K562 (cell line): Measurements from ENCODE around the gene ACP1. TPM values are rescaled to one million over a fixed set of nuclear protein-coding genes. Genes with fewer than 3 reads are reported as not detected.
A peak's percentile ranks its signal among the peaks of the same experiment; 100 is the strongest.
"Not testable (repeated sequence)": the region's sequence is repeated elsewhere in the genome, so short reads cannot be mapped to it uniquely, and the experiment has no call there.

Experiments
- ATAC-seq: fragments of 200-7000 bp; cut with Tn5 transposase; 3 replicates; pipeline ENCODE4 v1.9.1; 2020; ENCODE audit warnings: moderate library complexity
- BruUV-seq: library from RNA; stranded (reverse); fragments of 400-500 nt; replicated peaks from 2 replicates; lab custom pipeline; 2021; lab: Mats Ljungman, UMichigan
- CTCF ChIA-PET: fragments of 300-600 bp; formaldehyde crosslinking; extraction: SDS; loops from one replicate; lab custom pipeline; 2021; ENCODE audit warnings: low intra/inter-chr PET ratio; lab: Yijun Ruan, JAX
- POLR2A ChIA-PET: fragments of 300-600, 350-650 bp; sonication (Branson Sonifier 250); formaldehyde crosslinking; extraction: SDS; loops from one replicate; lab custom pipeline; 2021; ENCODE audit warnings: antibody characterized with exemption, inconsistent platforms; lab: Yijun Ruan, JAX
- DNase-seq, 4 experiments: peaks; one replicate each; pipeline versions ENCODE4 v3.0.0 to v3.0.0-alpha.2; 2011 to 2018; ENCODE audit warnings: low spot score in 3 of 4, mixed read lengths in 3 of 4; ENCODE audit errors: extremely low read depth in 1 of 4
- FAIRE-seq: peaks from 2 replicates; lab custom pipeline; 2011; peaks lifted over from hg19 to GRCh38; lab: Jason Lieb, UNC
- H2AFZ ChIP-seq: 2 replicates; pipeline ENCODE4 v1.6.0; 2011; ENCODE audit warnings: low read depth, low read length, control low read depth, inconsistent platforms
- H3K27ac ChIP-seq: fragments of 200-600 bp; 3 replicates; pipeline ENCODE4 v1.8.0; 2011; ENCODE audit warnings: low read depth, mild to moderate bottlenecking, control low read depth, inconsistent platforms, low read length, moderate library complexity, mixed read lengths; ENCODE audit errors: extremely low read depth
- H3K27me3 ChIP-seq, 2 experiments: fragments of 300-600 bp in 1 of 2; 2 replicates in 1 of 2; 3 replicates in 1 of 2; pipeline versions ENCODE4 v1.6.0 to v1.8.0; 2011; ENCODE audit warnings: inconsistent platforms in 2 of 2, low read length in 2 of 2, mild to moderate bottlenecking in 1 of 2, mixed read lengths in 1 of 2, moderate library complexity in 1 of 2; ENCODE audit not compliant: control insufficient read depth in 2 of 2, insufficient read depth in 2 of 2
- H3K36me3 ChIP-seq: fragments of 300-600 bp; 3 replicates; pipeline ENCODE4 v1.8.0; 2011; ENCODE audit warnings: mild to moderate bottlenecking, low read length, inconsistent platforms; ENCODE audit not compliant: control insufficient read depth, insufficient read depth
- H3K4me1 ChIP-seq, 2 experiments: fragments of 200-600 bp in 1 of 2; replicated peaks in 1 of 2; 2 replicates in 1 of 2; 3 replicates in 1 of 2; pipeline versions ENCODE4 v1.5.1 to v1.8.0; 2011; ENCODE audit warnings: inconsistent platforms in 2 of 2, low read length in 2 of 2, mild to moderate bottlenecking in 1 of 2, mixed read lengths in 1 of 2, moderate library complexity in 1 of 2; ENCODE audit not compliant: control insufficient read depth in 2 of 2, insufficient read depth in 2 of 2
- H3K4me2 ChIP-seq: 2 replicates; pipeline ENCODE4 v1.6.1; 2011; ENCODE audit warnings: low read length, control low read depth, inconsistent platforms, mixed read lengths; ENCODE audit not compliant: insufficient read depth
- H3K4me3 ChIP-seq: fragments of 200-600 bp; sonication (generic), shearing (Covaris generic); 2 replicates; pipeline ENCODE4 v1.5.1; 2016; ENCODE audit warnings: control low read depth, inconsistent platforms
- H3K79me2 ChIP-seq: fragments of 200-600 bp; 3 replicates; pipeline ENCODE4 v1.8.0; 2011; ENCODE audit warnings: low read length, inconsistent platforms; ENCODE audit not compliant: control insufficient read depth, insufficient read depth
- H3K9ac ChIP-seq, 2 experiments: 2 replicates each; pipeline versions ENCODE4 v1.6.0 to v1.6.1; 2011; ENCODE audit warnings: low read depth in 2 of 2, low read length in 2 of 2, control low read depth in 1 of 2, inconsistent platforms in 1 of 2, mild to moderate bottlenecking in 1 of 2, mixed read lengths in 1 of 2; ENCODE audit not compliant: insufficient read depth in 1 of 2
- H3K9me1 ChIP-seq: one replicate; pipeline ENCODE4 v1.6.0; 2011; ENCODE audit warnings: inconsistent platforms, mild to moderate bottlenecking, low read length, moderate library complexity; ENCODE audit not compliant: control insufficient read depth, insufficient read depth
- H3K9me3 ChIP-seq: replicated peaks from 2 replicates; pipeline ENCODE4 v1.5.1; 2011; ENCODE audit warnings: low read depth, low read length, inconsistent platforms; ENCODE audit not compliant: control insufficient read depth, insufficient read depth
- H4K20me1 ChIP-seq: replicated peaks from 2 replicates; pipeline ENCODE4 v1.6.1; 2011; ENCODE audit warnings: low read length, inconsistent platforms, mixed read lengths; ENCODE audit not compliant: control insufficient read depth, insufficient read depth
- CHD2 ChIP-seq: IDR thresholded peaks from 2 replicates; pipeline ENCODE4 v1.6.1; 2011; ENCODE audit warnings: low read depth, low read length
- CHD7 ChIP-seq: fragments of 200-600 bp; sonication (generic); IDR thresholded peaks from one replicate; pipeline ENCODE4 v1.6.1; 2012; ENCODE audit warnings: mild to moderate bottlenecking, low read depth, low read length, inconsistent platforms
- NFIC ChIP-seq: fragments of 450-650 bp; IDR thresholded peaks from 2 replicates; pipeline ENCODE4 v1.6.1; 2017; ENCODE audit warnings: mild to moderate bottlenecking, inconsistent platforms
- ZNF431 ChIP-seq: sonication (generic); formaldehyde crosslinking; IDR thresholded peaks from 2 replicates; pipeline ENCODE4 v1.8.0; 2022; ENCODE audit warnings: mild to moderate bottlenecking, missing genetic modification reagents
- WGBS: fragments of 100-300 bp; shearing (Covaris generic); methylation state at CpG from one replicate; pipeline ENCODE4 v1.1.6; 2016; ENCODE audit warnings: low coverage, mixed read lengths; ENCODE audit not compliant: insufficient coverage; ENCODE audit errors: missing lambda C conversion rate; 5-methylcytosine and 5-hydroxymethylcytosine counted together
- in situ Hi-C: fragments of 300-500 bp; cut with MboI; formaldehyde crosslinking; loops from 4 replicates; pipeline ENCODE4 v1.15.0; 2018; ENCODE audit warnings: inconsistent platforms, mixed read lengths
- intact Hi-C: fragments of 100-400 bp; cut with micrococcal nuclease; formaldehyde crosslinking; loops from 2 replicates; pipeline ENCODE4 v1.14.2; 2022
- polyA plus RNA-seq, 8 experiments: library from polyadenylated mRNA; depleted of rRNA in 4 of 8; stranded (reverse) in 5 of 8; unstranded in 3 of 8; fragments of >200 nt; fragmentation: Nextera tagmentation in 2 of 8; fragmentation: Illumina TruSeq in 1 of 8; extraction: Ambion mirVana in 2 of 8; extraction: Trizol in 1 of 8; gene quantifications; 2 replicates each; pipeline versions ENCODE4 v1.2.1 to v1.2.3, GENCODE V29; 2011 to 2014; ENCODE audit warnings: inconsistent platforms in 1 of 8, missing spikeins in 1 of 8
- total RNA-seq, 7 experiments: library from RNA; depleted of rRNA in 6 of 7; stranded (reverse); fragments of >200 nt in 6 of 7; fragmentation: Illumina TruSeq in 2 of 7; extraction: Trizol in 2 of 7; gene quantifications; 2 replicates each; pipeline versions ENCODE4 v1.2.1 to v1.2.3, GENCODE V29; 2011 to 2021; ENCODE audit warnings: low replicate concordance in 1 of 7

The ACP1 gene
- total and polyA plus RNA-seq, 9 of the 15 experiments (the other 6 are each of a cell fraction or from before 2014, with no cell fraction given) = 139 to 493 (median 189) TPM

DNA sequence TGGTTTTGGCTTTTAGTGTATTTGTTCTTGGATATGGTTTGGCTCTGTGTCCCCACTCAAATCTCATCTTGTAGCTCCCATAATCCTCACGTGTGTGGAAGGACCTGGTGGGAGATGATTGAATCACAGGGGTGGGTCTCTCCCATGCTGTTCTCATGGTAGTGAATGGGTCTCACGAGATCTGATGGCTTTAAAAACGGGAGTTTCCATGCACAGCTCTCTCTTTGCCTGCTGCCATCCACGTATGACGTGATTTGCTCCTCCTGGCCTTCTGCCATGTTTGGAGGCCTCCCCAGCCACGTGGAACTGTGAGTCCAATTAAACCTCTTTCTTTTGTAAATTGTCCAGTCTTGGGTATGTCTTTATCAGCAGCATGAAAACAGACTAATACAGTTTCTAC lies 51.2 kb downstream of the ACP1 start:
- H3K9me1 ChIP-seq, ATAC-seq, H3K4me2 ChIP-seq, H3K9ac ChIP-seq, H3K9me3 ChIP-seq, H4K20me1 ChIP-seq, H3K79me2 ChIP-seq, FAIRE-seq, CTCF ChIA-PET, H3K36me3 ChIP-seq, intact Hi-C loops, H3K27ac ChIP-seq, H3K4me3 ChIP-seq, in situ Hi-C loops: not testable (repeated sequence)
- WGBS = 2% methylated on average over 6 of the region's 6 CpGs
- peaks cover 19 to 58% of the 10 kb centered on the region in 2 experiments; a peak in 3 of 5 replicates for H3K27me3 ChIP-seq
- peaks cover 0 to 19% of the 10 kb centered on the region in 2 experiments; a peak in 1 of 5 replicates for H3K4me1 ChIP-seq
- TF ChIP-seq CHD2 (peak; percentile 62; the same call in 1 of the 2 replicates), NFIC (0 out of 2 replicates have a peak, but pooled peaks have one; percentile 24), ZNF431 (peak; percentile 83)
- TF ChIP-seq, all 486 proteins: peak for 3; not testable (repeated sequence) for 483
- BruUV-seq, H2AFZ ChIP-seq, POLR2A ChIA-PET, DNase-seq: not testable (repeated sequence)

DNA sequence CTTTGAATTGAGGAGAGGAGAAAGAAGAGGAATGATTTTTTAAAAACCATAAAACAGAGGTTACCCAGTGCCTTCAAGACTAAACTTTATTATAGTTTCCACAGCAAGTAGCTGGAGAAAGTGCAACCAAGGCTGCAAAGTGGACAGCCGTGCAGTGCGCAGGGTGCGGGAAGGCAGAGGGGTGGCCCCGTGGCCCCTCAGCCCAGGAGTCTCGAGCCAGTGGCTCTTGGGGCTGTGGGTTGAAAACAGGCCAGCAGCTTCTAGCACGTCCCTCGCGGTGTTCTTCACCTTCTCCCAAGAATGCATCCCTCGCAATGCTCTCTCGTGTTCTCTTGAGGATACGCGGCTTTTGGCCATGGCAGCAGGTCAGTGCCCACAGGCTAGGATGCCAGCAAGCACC lies 51.6 kb downstream of the ACP1 start:
- ChIA-PET CTCF (no interaction called here), POLR2A (no interaction called here)
- in situ Hi-C loops (no loop called here), intact Hi-C loops (no loop called here)
- no peak overlapping the region for H3K4me3 ChIP-seq
- no peak overlapping the region for H2AFZ ChIP-seq
- H3K36me3 ChIP-seq = no peaks in the 10 kb centered on the region
- no peaks in the 10 kb centered on the region for H3K79me2 ChIP-seq
- H3K27ac ChIP-seq = no peak overlapping the region
- H3K27me3 ChIP-seq = peaks cover 19 to 58% of the 10 kb centered on the region in 2 experiments; a peak in 3 of 5 replicates
- ATAC-seq (no peak), DNase-seq (no peak), FAIRE-seq (no peak)
- no TSS peak for BruUV-seq
- no peak overlapping the region for H3K4me2 ChIP-seq
- no peaks in the 10 kb centered on the region for H3K9me1 ChIP-seq
- WGBS = 9% methylated on average over 12 of the region's 12 CpGs
- H3K9me3 ChIP-seq = no peaks in the 10 kb centered on the region
- H4K20me1 ChIP-seq = no peaks in the 10 kb centered on the region
- peaks cover 0 to 19% of the 10 kb centered on the region in 2 experiments; a peak in 1 of 5 replicates for H3K4me1 ChIP-seq
- H3K9ac ChIP-seq = no peak overlapping the region
- no peak for TF ChIP-seq CHD7
